Measurements from ENCODE around the gene TBC1D22A. TPM values are rescaled to one million over a fixed set of nuclear protein-coding genes. Genes with fewer than 3 reads are reported as not detected.

The TBC1D22A gene
- total and polyA plus RNA-seq, 2 experiments from 2014 or later = 9.6 to 13.3 TPM

DNA sequence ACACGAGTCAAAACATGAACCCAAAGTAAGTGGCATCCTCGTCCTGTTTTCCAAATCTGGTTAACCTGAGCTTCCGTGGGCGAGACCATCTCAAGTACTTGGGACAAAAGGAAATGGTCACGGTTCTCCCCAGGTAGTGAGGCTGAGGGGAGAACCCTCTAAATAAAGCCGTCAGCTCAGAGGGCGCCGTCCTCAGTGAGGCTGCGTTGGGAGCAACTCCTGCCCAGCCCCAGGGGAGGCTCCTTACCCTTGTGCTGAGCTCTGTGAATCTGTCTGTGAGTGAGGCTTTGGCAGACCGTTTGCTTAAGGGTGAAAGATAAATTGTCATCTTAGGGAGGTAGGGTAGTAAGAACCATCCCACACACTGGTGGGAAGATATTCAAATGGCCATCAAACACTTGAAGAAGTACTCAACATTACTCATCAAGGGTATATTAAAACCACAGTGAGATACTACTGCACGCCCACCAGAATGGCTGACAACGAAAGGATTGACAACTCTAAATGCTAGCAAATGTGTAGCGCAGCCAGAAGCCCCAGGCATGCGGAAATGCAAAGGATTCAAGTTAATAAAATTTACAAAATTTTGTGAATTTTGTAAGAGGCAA, 321.0 kb downstream of the TBC1D22A start:
- Histone ChIP-seq H3F3A (replicated peaks; ENCODE audit: low read depth) (no peaks in the 10 kb centered on the region), H3K4me1 (ENCODE audit: insufficient read depth) (0 out of 2 replicates have a peak, but pooled peaks cover 5% of the 10 kb centered on the region), H3K36me3 (ENCODE audit: insufficient read depth) (no peaks in the 10 kb centered on the region), H3K9me2 (ENCODE audit: insufficient read depth) (no peaks in the 10 kb centered on the region), H2AFZ (no peak overlapping the region), H3K4me3 (no peak overlapping the region), H3K27me3 (ENCODE audit: insufficient read depth) (no peaks in the 10 kb centered on the region), H4K20me1 (replicated peaks; ENCODE audit: insufficient read depth) (no peaks in the 10 kb centered on the region), H3K79me2 (replicated peaks; ENCODE audit: insufficient read depth) (no peaks in the 10 kb centered on the region), H3K27ac (ENCODE audit: low read depth) (0 out of 2 replicates have a peak overlapping the region, but pooled peaks have one; percentile 19), H3K4me2 (no peak overlapping the region)
- TF ChIP-seq ETS1 (IDR thresholded peaks at IDR 0.05) = no peak
- TF ChIP-seq JUNB (IDR thresholded peaks at IDR 0.05; ENCODE audit: unreplicated experiment) = no peak
- TF ChIP-seq NANOG (IDR thresholded peaks at IDR 0.05; ENCODE audit: borderline replicate concordance) = no peak
- no peak for TF ChIP-seq EZH2 (IDR thresholded peaks at IDR 0.05; ENCODE audit: low read depth, unreplicated experiment)
- TF ChIP-seq EZH2phosphoT487 (IDR thresholded peaks at IDR 0.05; ENCODE audit: unreplicated experiment) = no peak
- no peak for TF ChIP-seq ZNF114 (CRISPR knock-in tag; IDR thresholded peaks at IDR 0.05)
- TF ChIP-seq ZNF331 (CRISPR knock-in tag; IDR thresholded peaks at IDR 0.05; ENCODE audit: low read depth) = no peak
- Mint-ChIP-seq H3K27me3 (ENCODE audit: insufficient read depth, low read depth, poor library complexity) (peaks cover 8% of the 10 kb centered on the region), H3K36me3 (ENCODE audit: low read depth) (peaks cover 12% of the 10 kb centered on the region), H3K4me1 (peaks cover 10% of the 10 kb centered on the region), H3K27ac (no peak overlapping the region), H3K9me3 (peaks cover 23% of the 10 kb centered on the region), H3K4me3 (no peak overlapping the region)
- DNase-seq (ENCODE audit: low spot score) = no peak
- ATAC-seq = peak; percentile 59; the same call in 2 of the 3 replicates

DNA sequence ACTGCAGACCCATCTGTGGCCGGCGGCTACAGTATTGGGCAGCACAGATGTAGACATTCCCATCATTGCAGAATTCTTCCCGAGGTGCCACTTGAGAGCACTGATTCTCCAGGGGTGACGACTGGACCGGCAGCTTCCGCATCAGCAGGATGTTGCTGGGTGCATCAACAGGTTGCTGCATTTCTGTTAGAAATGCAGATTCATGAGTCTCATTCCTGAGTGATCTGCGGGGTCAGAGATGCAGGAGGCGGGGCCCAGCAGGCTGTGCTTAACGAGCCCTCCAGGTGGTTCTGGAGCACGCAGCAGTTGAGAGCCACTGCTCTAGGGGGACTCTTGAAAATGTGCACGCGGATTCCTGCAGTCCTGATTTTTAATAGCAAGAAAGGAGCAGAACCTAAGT, 321.8 kb downstream of the TBC1D22A start:
- H3K27me3 Mint-ChIP-seq (ENCODE audit: insufficient read depth, low read depth, poor library complexity) = peaks cover 4% of the 10 kb centered on the region
- H3F3A ChIP-seq (replicated peaks; ENCODE audit: low read depth) = no peaks in the 10 kb centered on the region
- DNase-seq (ENCODE audit: low spot score) = peak; percentile 61
- no peak overlapping the region for H3K4me3 ChIP-seq
- 0 out of 2 replicates have a peak, but pooled peaks cover 5% of the 10 kb centered on the region for H3K4me1 ChIP-seq (ENCODE audit: insufficient read depth)
- no peak overlapping the region for H3K27ac ChIP-seq (ENCODE audit: low read depth)
- H3K36me3 Mint-ChIP-seq (ENCODE audit: low read depth) = peaks cover 9% of the 10 kb centered on the region
- no peaks in the 10 kb centered on the region for H3K36me3 ChIP-seq (ENCODE audit: insufficient read depth)
- peaks cover 10% of the 10 kb centered on the region for H3K4me1 Mint-ChIP-seq
- H3K9me2 ChIP-seq (ENCODE audit: insufficient read depth) = no peaks in the 10 kb centered on the region
- no peaks in the 10 kb centered on the region for H4K20me1 ChIP-seq (replicated peaks; ENCODE audit: insufficient read depth)
- H3K27ac Mint-ChIP-seq = no peak overlapping the region
- no peak overlapping the region for H3K4me3 Mint-ChIP-seq
- ATAC-seq = peak; percentile 93
- no peak overlapping the region for H2AFZ ChIP-seq
- no peaks in the 10 kb centered on the region for H3K27me3 ChIP-seq (ENCODE audit: insufficient read depth)
- H3K4me2 ChIP-seq = no peak overlapping the region
- H3K9me3 Mint-ChIP-seq = peaks cover 18% of the 10 kb centered on the region
- H3K79me2 ChIP-seq (replicated peaks; ENCODE audit: insufficient read depth) = no peaks in the 10 kb centered on the region
- no peak for TF ChIP-seq ZNF462 (CRISPR knock-in tag; IDR thresholded peaks at IDR 0.05)
- TF ChIP-seq STAT1 (IDR thresholded peaks at IDR 0.05; ENCODE audit: unreplicated experiment) = no peak
- TF ChIP-seq, protein P1, sequence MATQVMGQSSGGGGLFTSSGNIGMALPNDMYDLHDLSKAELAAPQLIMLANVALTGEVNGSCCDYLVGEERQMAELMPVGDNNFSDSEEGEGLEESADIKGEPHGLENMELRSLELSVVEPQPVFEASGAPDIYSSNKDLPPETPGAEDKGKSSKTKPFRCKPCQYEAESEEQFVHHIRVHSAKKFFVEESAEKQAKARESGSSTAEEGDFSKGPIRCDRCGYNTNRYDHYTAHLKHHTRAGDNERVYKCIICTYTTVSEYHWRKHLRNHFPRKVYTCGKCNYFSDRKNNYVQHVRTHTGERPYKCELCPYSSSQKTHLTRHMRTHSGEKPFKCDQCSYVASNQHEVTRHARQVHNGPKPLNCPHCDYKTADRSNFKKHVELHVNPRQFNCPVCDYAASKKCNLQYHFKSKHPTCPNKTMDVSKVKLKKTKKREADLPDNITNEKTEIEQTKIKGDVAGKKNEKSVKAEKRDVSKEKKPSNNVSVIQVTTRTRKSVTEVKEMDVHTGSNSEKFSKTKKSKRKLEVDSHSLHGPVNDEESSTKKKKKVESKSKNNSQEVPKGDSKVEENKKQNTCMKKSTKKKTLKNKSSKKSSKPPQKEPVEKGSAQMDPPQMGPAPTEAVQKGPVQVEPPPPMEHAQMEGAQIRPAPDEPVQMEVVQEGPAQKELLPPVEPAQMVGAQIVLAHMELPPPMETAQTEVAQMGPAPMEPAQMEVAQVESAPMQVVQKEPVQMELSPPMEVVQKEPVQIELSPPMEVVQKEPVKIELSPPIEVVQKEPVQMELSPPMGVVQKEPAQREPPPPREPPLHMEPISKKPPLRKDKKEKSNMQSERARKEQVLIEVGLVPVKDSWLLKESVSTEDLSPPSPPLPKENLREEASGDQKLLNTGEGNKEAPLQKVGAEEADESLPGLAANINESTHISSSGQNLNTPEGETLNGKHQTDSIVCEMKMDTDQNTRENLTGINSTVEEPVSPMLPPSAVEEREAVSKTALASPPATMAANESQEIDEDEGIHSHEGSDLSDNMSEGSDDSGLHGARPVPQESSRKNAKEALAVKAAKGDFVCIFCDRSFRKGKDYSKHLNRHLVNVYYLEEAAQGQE (IDR thresholded peaks at IDR 0.05; ENCODE audit: unreplicated experiment) = no peak
